Heart left ventricle (tissue), 16 donors: Measurements from ENCODE around the gene TMC7. TPM values are rescaled to one million over a fixed set of nuclear protein-coding genes. Genes with fewer than 3 reads are reported as not detected.
A peak's percentile ranks its signal among the peaks of the same experiment; 100 is the strongest.

Source experiments
- ATAC-seq, 4 donors: fragments of 200-7000 bp; cut with Tn5 transposase; one replicate each; pipeline ENCODE4 v1.9.1; 2020 to 2022; ENCODE audit warnings: moderate library complexity in 4 of 4, mild to moderate bottlenecking in 3 of 4, moderate number of reproducible peaks in 1 of 4
- DNase-seq, 5 donors: peaks; one replicate each; pipeline ENCODE4 v3.0.0-alpha.2; 2020
- H3K27ac ChIP-seq, 12 donors: fragments of 200-600 bp; sonication (generic) in 4 of 12; one replicate each; pipeline versions ENCODE4 v1.5.0 to v1.8.0; 2016 to 2022; ENCODE audit warnings: mild to moderate bottlenecking in 2 of 12
- H3K27me3 ChIP-seq, 9 donors: fragments of 200-600 bp; sonication (generic) in 2 of 9; one replicate each; pipeline versions ENCODE4 v1.5.1 to v1.8.0; 2016 to 2022; ENCODE audit warnings: mild to moderate bottlenecking in 3 of 9
- H3K36me3 ChIP-seq, 9 donors: fragments of 200-600 bp; sonication (generic) in 2 of 9; one replicate each; pipeline versions ENCODE4 v1.5.0 to v1.8.0; 2018 to 2022; ENCODE audit warnings: mild to moderate bottlenecking in 2 of 9
- H3K4me1 ChIP-seq, 12 donors: fragments of 200-600 bp; sonication (generic) in 4 of 12; one replicate each; pipeline versions ENCODE4 v1.5.0 to v1.8.0; 2016 to 2022; ENCODE audit warnings: mild to moderate bottlenecking in 3 of 12
- H3K4me3 ChIP-seq, 12 donors: fragments of 200-600 bp; sonication (generic) in 4 of 12; one replicate each; pipeline versions ENCODE4 v1.5.0 to v1.8.0; 2017 to 2022; ENCODE audit warnings: mild to moderate bottlenecking in 9 of 12, moderate library complexity in 4 of 12
- H3K9me3 ChIP-seq, 12 donors: fragments of 200-600 bp; sonication (generic) in 4 of 12; one replicate each; pipeline versions ENCODE4 v1.5.0 to v1.8.0; 2016 to 2022; ENCODE audit warnings: mild to moderate bottlenecking in 1 of 12
- POLR2A ChIP-seq, 2 donors: fragments of 450-650 bp; IDR thresholded peaks; one replicate each; pipeline ENCODE4 v1.6.1; 2017; ENCODE audit warnings: antibody characterized with exemption in 2 of 2, mild to moderate bottlenecking in 2 of 2, moderate library complexity in 2 of 2
- WGBS, 4 donors: extraction: QIAGEN DNeasy Blood & Tissue Kit in 2 of 4; methylation state at CpG; one replicate each; pipeline versions ENCODE4 v1.1.5 to v1.1.7; 2013 to 2018; 5-methylcytosine and 5-hydroxymethylcytosine counted together
- intact Hi-C, 10 donors: fragments of 100-400 bp; cut with DNase I; formaldehyde crosslinking; loops; one replicate each; pipeline versions ENCODE4 v1.11.1 to v1.14.2; 2022
- polyA plus RNA-seq, 2 donors: library from polyadenylated mRNA; stranded (reverse); fragments of 200-250 nt; gene quantifications; one replicate each; pipeline ENCODE4 v1.2.3, GENCODE V29; 2013
- total RNA-seq, 9 donors: library from RNA; depleted of rRNA in 2 of 9; stranded (reverse); fragments of >200 nt in 2 of 9; fragmentation: NEBNext Ultra II Directional in 3 of 9; extraction: Animal tissue kit (Norgen Biotek cat#: 25700) in 3 of 9; gene quantifications; one replicate each; pipeline versions ENCODE4 v1.1.0 to v1.2.4, GENCODE V29; 2016 to 2023
- TF ChIP-seq, protein P1 (sequence below), 12 donors: fragments of 200-600 bp; sonication (generic) in 4 of 12; IDR thresholded peaks; one replicate each; pipeline versions ENCODE4 v1.5.0 to v1.8.0; 2018 to 2022; ENCODE audit warnings: antibody characterized with exemption in 12 of 12, mild to moderate bottlenecking in 5 of 12
- donor health status: ischemic (EF 13 %, LVEDD 7.1; RV severe dilation, severe dysfunction).
- donor health status: healthy with polysubstance abuse.
- donor health status: DM: no; HTN: yes; CAD: no.
- donor health status: DM: no; HTN: no; CAD: no.
- donor health status: ischemic (EF 25% LVEDD 6.9; RV normal size, moderate dysfunction).
- donor health status: ischemic (EF 25% LVEDD 5.7; RV mildly dilated, moderate dysfunction).
- donor health status: healthy.
- donor health status: DM: yes; HTN: yes; CAD: no.
- donor health status: ischemic (EF 35%, LVEDD 5.7; RV mildly dilated, moderate dysfunction).
- donor health status: nonischemic (EF 11% LVEDD 7.7; RV severe dilation, severe dysfunction).
- donor health status: DM: yes; HTN: yes; CAD: no.
- donor health status: PGD.
- donor health status: ischemic (EF 29% LVEDD 5.4; RV normal size, mild dysfunction).
- donor health status: nonischemic (EF 23%, LVEDD 6.1; RV moderate dilation, normal function).

Gene TMC7
- total and polyA plus RNA-seq, 11 donors, result 0.69 to 2.3 (median 0.96) TPM

DNA sequence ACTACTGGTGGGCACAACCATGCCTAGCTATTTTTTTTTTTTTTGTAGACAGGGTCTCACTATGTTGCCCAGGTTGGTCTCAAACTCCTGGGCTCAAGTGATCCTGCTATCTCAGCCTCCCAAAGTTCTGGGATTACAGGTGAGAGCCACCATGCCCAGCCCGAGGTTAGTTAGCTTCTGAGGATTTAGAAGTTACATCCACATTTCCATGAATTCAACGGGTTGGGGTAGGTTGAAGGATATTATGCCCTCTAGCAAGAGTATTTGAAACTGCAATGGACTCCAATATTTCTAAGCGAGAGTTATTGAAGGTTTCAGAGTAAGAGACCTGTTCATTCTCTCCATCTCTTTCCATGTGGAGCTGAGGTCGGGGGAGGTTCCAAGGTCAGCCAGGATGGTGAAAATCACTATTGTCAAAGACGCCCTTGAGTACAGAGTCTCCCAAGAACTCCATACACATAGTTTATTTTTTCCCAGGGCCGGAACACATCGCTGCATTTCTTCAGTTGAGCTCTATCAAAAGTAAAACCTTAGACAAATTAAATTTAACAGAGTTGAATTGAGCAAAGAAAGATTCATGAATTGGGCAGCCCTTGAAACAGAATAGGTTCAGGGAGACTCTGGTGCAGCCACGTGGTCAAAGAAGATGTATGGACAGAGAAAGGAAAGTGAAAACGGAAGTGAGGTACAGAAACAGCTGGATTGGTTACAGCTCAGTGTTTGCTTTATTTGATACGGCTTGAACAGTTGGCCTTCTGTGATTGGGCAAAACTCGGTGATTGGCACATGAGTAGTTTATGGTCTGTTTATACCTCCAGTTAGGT lies 111.0 kb downstream of the TMC7 start:
- WGBS, 4 donors, result 77 to 82% (median 79%) methylated on average over 11 of the region's 11 CpGs
- TF ChIP-seq POLR2A (IDR thresholded peaks at IDR 0.05), result no peak
- TF ChIP-seq, protein P1, sequence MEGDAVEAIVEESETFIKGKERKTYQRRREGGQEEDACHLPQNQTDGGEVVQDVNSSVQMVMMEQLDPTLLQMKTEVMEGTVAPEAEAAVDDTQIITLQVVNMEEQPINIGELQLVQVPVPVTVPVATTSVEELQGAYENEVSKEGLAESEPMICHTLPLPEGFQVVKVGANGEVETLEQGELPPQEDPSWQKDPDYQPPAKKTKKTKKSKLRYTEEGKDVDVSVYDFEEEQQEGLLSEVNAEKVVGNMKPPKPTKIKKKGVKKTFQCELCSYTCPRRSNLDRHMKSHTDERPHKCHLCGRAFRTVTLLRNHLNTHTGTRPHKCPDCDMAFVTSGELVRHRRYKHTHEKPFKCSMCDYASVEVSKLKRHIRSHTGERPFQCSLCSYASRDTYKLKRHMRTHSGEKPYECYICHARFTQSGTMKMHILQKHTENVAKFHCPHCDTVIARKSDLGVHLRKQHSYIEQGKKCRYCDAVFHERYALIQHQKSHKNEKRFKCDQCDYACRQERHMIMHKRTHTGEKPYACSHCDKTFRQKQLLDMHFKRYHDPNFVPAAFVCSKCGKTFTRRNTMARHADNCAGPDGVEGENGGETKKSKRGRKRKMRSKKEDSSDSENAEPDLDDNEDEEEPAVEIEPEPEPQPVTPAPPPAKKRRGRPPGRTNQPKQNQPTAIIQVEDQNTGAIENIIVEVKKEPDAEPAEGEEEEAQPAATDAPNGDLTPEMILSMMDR (IDR thresholded peaks at IDR 0.05), result peak in 3 of 12 donors; percentile 7 to 14 (median 10)
- Histone ChIP-seq H3K4me3 (no peak overlapping the region), H3K4me1 (peaks cover 0 to 5% (median 0%) of the 10 kb centered on the region in 12 donors), H3K27ac (no peak overlapping the region), H3K27me3 (no peaks in the 10 kb centered on the region), H3K9me3 (peaks cover 0 to 4% (median 0%) of the 10 kb centered on the region in 12 donors), H3K36me3 (no peaks in the 10 kb centered on the region)
- ATAC-seq, result no peak
- intact Hi-C loops, result loop anchor here in 1 of 10 donors (5.0 kb wide), 1 partner anchor 78 kb away; no protein-coding TSS in a partner anchor
- DNase-seq, result no peak

DNA sequence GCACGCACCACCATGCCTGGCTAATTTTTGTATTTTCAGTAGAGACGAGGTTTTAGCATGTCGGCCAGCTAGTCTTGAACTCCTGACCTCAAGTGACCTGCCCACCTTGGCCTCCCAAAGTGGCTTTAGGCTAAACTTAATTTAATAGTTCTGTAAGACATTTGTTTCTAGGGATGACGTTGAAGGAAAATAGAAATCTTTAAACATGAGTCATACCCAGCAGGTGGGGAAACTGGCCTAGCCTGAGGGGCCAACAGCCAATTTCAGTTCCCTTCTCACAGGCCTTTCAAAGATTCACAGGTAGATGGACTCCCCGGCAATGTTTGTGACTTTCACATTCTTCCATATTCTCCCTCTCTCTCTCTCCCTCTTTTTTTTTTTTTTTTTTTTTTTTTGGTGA lies 111.9 kb downstream of the TMC7 start:
- ATAC-seq (no peak), DNase-seq (no peak)
- no peak overlapping the region for H3K27ac ChIP-seq
- 87 to 90% (median 89%) methylated on average over 5 of the region's 5 CpGs for WGBS, 4 donors
- intact Hi-C loops, result no loop called here
- no peaks in the 10 kb centered on the region for H3K27me3 ChIP-seq
- no peak overlapping the region for H3K4me3 ChIP-seq
- peaks cover 0 to 10% (median 0%) of the 10 kb centered on the region in 12 donors for H3K9me3 ChIP-seq
- no peaks in the 10 kb centered on the region for H3K36me3 ChIP-seq
- no peak for TF ChIP-seq POLR2A (IDR thresholded peaks at IDR 0.05)
- TF ChIP-seq, protein P1 (IDR thresholded peaks at IDR 0.05), result no peak
- H3K4me1 ChIP-seq, result peaks cover 0 to 5% (median 0%) of the 10 kb centered on the region in 12 donors

DNA sequence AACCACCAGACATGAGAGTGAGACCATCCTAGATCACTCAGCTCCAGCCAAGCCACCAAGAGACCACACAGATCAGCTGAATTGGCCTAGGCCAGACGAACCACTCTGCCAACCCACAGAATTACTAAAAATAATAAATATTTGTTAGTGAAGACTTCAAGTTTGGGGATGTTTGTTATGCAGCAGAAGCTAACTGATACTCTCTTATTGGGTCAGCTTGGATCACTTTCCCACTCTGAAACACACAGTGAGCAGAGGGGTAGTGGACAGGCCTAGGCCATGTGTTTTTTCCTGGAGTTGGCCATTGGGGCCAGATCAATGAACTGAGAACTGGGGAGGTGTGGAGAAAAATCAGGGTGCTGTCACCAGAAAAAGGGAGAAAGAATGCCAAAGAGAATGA lies 114.4 kb downstream of the TMC7 start:
- intact Hi-C loops, result no loop called here
- ATAC-seq (no peak), DNase-seq (no peak)
- 71 to 89% (median 84%) methylated on average over 1 of the region's 1 CpG for WGBS, 4 donors
- H3K27ac ChIP-seq, result no peak overlapping the region
- TF ChIP-seq, protein P1 (IDR thresholded peaks at IDR 0.05), result no peak
- no peak for TF ChIP-seq POLR2A (IDR thresholded peaks at IDR 0.05)
- no peak overlapping the region for H3K4me3 ChIP-seq
- H3K36me3 ChIP-seq, result no peaks in the 10 kb centered on the region
- H3K27me3 ChIP-seq, result no peaks in the 10 kb centered on the region
- H3K4me1 ChIP-seq, result no peaks in the 10 kb centered on the region
- H3K9me3 ChIP-seq, result peaks cover 0 to 10% (median 0%) of the 10 kb centered on the region in 12 donors

DNA sequence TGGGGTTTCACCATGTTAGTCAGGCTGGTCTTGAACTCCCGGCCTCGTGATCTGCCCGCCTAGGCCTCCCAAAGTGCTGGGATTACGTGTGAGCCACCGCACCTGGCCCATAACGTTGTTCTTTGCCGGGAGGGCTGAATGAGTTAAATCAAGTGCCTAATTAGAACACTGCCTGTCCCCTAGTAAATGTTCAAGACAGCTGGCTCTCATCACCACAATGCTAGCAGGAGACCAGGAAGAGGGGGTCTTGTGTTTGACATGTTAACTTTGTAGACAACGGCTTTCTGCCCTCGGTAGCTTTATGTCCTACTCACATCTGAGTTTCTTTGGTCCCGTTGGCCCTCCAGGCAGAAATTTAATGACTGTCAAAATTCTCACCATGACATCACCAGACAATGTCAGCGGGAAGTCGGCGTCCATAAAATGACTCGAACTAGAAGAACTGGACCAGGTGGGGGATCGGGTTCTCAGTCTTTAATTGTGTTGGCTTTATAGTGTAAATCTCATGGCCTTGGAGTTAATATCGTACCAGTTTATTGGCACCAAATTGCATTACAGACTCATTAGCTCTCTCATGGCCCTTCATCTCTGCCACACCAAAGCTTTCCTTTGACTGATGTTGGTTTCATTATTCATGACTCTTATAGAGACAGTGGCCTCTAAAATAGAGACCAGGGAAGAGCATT lies 118.6 kb downstream of the TMC7 start:
- Histone ChIP-seq H3K27ac (no peak overlapping the region), H3K27me3 (no peaks in the 10 kb centered on the region), H3K36me3 (no peaks in the 10 kb centered on the region), H3K4me1 (peaks cover 0 to 14% (median 0%) of the 10 kb centered on the region in 12 donors), H3K9me3 (peaks cover 0 to 10% (median 0%) of the 10 kb centered on the region in 12 donors), H3K4me3 (no peak overlapping the region)
- DNase-seq (no peak), ATAC-seq (no peak)
- TF ChIP-seq, protein P1 (IDR thresholded peaks at IDR 0.05), result no peak
- no peak for TF ChIP-seq POLR2A (IDR thresholded peaks at IDR 0.05)
- intact Hi-C loops, result no loop called here
- WGBS, 4 donors, result 73 to 80% (median 77%) methylated on average over 16 of the region's 16 CpGs
